COLO668 (cell line): ENCODE measurements around the gene PTPRC.

Experiments
- DNase-seq: peaks from one replicate; lab custom pipeline; 2025; ENCODE audit not compliant: unreplicated experiment; lab: John Stamatoyannopoulos, UW

Gene PTPRC

DNA sequence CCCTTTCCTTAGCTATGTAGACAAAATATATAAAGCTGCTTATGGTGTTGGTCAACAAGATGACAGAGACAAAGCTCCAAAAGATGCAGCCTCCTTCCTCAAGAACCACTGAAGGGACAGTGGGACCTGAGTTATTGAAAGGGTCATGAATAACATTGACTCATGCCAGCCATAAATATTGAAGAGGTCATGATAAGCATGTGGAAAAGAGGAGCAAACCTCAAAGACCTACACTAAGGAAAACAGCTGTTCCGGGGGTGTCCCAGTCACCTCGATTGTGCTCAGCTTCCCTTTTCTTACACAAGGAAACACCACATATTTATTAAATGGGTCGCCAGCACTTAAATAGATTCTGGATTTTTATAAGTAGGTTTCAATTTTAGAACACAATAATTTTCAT lies 112.9 kb downstream of the PTPRC start:
- no peak for DNase-seq

DNA sequence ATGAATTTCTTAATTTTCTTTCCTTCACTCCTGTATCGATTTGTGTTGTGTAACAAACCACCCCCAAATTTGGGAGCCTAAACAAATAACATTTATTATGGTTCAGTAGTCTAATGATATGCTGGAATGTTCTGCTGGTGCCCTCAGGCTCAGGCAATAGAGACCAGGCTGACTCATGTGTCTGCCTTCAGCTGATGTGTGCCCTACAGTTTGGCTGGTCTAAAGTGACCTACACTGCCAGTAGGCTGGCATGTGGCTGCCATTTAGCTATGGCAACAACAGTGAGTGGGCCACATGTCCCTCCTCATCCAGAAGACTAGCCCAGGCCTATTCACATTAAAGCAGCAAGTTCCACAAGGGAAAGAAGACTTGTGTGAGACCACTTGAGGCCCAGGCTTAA lies 115.8 kb downstream of the PTPRC start:
- DNase-seq: no peak

DNA sequence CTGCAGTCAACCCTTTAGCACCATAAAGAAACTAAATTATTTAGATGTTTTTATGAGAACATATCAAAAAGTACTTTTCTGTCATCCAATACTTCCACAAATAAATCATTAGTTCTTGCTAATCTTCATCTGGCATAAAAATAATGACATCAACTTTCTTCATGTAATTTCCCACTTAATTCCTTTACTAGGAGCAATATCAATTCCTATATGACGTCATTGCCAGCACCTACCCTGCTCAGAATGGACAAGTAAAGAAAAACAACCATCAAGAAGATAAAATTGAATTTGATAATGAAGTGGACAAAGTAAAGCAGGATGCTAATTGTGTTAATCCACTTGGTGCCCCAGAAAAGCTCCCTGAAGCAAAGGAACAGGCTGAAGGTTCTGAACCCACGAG lies 116.9 kb downstream of the PTPRC start:
- DNase-seq: no peak

DNA sequence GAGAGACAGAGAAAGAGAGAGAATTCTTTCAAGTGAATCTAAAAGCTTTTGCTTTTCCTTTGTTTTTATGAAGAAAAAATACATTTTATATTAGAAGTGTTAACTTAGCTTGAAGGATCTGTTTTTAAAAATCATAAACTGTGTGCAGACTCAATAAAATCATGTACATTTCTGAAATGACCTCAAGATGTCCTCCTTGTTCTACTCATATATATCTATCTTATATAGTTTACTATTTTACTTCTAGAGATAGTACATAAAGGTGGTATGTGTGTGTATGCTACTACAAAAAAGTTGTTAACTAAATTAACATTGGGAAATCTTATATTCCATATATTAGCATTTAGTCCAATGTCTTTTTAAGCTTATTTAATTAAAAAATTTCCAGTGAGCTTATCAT lies 117.6 kb downstream of the PTPRC start:
- DNase-seq: no peak

DNA sequence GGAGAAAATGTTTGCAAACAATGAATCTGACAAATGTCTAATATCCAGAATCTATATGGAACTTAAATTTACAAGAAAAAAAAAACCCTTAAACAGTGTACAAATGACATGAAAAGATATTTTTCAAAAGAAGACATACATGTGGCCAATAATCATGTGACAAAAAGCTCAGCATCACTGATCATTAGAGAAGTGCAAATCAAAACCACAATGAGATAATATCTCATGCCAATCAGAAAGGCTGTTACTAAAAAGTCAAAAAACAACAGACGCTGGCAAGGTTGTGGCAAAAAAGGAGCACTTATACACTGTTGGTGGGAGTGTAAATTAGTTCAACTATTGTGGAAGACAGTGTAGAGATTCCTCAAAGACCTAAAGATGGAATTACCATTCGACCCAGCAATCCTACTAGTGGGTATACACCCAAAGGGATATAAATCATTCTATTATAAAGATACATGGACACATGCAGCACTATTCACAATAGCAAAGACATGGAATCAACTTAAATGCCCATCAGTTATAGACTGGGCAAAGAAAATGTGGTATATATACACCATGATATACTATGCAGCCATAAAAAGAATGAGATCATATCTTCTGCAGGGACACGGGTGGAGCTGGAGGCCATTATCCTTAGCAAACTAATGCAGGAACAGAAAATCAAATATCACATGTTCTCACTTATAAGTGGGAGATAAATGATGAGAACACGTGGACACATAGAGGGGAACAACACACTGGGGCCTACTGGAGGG lies 123.2 kb downstream of the PTPRC start:
- DNase-seq: no peak

DNA sequence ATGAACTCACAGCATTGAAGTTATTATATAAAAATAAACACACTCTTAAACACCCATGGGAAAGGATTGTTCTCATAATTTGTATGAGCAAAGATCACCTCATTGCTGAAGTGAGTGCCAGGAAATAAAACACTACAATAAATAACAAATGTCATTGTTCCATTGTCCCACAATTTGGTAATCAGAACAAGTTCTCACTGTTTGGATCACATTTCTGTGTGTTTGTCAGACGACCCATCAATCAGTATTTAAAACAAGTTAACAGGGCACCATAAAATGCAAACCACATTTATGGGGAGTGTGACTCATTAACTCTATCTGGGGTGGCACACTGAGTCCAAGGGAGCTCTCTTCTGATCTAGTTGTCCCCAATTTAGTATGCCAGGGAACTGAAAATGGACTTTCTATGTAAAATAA lies 124.5 kb downstream of the PTPRC start:
- peak; percentile 18 for DNase-seq

DNA sequence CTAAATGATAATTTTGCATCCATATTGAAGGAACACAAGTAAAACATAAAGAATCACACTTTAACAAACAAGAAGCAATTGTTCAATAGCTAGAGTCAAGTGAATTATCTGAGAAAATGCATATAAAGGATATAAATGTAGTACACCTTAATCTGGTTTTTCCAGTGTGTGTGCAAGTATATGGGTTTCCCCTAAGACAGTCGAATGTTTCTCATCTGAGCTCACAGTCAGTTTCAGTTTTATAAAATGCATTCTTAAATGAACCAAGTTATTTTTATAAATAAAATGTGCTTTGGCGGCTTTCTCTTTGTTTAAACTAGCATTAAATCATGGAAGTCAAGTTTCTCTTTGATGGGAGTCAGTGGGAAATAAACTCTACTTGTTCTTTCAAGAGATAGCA lies 125.9 kb downstream of the PTPRC start:
- DNase-seq: no peak

DNA sequence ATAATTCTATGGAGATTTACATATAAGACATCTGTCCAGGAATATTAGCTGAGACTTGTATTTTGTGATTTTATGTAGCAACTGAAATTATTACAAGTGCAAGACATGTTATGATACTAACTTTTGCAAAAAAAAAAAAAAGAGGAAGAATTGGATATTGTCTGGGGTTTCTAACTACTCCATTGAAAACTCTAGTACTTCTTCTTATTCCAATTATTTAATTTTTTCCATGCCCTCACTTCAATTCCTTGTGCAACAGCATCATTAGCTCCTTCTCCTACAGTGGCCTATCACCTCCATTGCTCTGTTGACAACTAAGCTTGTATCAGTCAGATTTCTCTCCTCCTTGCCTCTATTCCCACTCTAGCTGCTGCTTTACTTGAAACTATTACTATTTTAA lies 126.6 kb downstream of the PTPRC start:
- DNase-seq: no peak

DNA sequence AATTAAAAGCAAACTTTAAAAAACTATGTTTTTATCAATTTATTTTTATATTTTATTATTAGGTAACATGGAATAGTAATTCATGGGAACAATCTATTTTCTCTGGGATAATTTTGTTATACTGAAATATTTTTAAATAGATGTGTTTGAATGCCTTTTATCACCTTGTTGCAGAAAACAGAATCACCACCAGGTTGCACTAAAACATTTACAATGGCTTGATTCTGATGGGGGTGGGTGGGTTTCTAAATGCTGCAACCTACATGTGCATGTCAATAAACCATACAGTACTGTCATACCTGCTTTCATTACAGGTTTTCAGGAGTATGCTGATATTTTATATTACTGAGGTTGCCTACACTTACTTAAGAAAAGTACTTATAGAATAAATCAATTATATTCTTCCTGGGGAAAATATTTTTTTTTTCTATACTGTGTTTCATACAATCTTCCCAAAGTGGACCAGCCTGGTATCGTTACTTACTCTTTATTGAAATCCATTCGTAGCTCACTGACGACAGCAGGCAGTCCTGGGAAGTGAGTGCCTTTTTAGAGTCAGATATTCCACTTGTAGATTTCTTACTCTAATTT lies 132.8 kb downstream of the PTPRC start:
- DNase-seq: peak; percentile 10

DNA sequence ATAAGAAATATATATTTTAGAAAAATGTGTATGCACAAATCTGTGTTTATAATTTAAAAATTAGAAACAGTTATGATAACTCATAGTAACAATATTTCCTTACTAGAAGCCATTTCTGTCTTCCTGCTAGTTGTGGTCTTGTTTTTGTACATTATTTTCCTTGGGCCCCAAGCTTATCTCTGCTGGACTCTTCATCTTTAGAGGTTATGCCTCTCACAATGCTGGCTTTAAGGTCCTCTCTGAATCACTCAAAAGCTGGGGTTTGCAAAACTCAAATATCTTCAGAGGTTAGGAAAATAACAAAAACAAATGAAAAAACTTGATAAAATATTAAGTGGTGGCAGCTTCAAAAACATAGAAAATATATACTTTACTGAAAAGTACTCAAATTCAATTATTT lies 133.8 kb downstream of the PTPRC start:
- DNase-seq: no peak

DNA sequence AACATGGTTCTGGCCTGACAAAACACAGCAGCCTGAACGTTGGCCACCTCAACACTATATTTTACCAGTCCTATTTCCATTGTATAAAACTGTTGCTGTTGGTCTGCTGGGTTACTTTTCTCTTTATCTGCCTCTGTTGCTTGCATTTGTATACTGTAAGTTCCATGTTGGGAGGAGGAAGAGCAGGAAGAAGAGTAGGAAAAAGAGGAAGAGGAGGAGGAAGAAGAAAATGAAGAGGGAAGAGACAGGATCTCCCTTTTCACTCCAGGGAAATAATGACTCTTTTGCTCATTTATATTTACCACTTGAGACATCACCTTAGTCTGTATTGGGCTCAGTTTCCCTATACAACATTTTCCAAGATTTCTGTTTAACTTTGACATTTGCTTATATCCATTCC lies 134.2 kb downstream of the PTPRC start:
- DNase-seq: no peak

DNA sequence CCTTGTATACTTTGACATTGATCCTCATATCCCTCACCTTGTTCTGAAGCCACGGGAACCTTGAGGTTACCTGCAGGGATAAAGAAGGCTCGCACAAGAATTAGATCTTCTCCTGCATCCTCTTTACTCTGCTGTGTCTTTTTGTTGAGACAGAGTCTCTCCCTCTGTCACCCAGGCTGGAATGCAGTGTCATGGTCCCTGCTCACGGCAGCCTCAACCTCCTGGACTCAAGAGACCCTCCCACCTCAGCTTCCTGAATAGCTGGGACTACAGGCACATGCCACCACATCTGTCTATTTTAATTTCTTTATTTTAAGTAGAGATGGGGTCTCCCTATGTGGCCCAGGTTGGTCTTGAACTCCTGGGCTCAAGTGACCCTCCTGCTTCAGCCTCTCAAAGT lies 134.7 kb downstream of the PTPRC start:
- DNase-seq: no peak

DNA sequence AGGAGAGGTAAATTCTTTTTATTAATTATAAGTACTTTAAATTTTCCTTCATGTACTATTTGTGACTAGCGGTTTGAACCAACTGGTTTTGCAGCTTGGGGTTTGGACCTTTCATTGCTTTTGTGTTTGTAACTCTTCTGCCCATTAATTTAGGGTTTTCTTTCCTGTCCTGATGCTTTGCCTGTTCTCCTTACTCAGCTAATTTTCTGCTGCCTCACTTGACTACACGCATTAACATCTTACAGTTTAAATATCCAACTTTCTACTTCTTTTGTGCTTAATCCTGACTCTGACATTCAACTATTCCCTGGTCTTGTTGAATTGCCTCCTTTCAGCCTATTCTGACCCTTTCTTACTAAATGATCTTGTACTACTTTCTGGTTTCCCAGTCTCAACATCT lies 135.6 kb downstream of the PTPRC start:
- DNase-seq: no peak

DNA sequence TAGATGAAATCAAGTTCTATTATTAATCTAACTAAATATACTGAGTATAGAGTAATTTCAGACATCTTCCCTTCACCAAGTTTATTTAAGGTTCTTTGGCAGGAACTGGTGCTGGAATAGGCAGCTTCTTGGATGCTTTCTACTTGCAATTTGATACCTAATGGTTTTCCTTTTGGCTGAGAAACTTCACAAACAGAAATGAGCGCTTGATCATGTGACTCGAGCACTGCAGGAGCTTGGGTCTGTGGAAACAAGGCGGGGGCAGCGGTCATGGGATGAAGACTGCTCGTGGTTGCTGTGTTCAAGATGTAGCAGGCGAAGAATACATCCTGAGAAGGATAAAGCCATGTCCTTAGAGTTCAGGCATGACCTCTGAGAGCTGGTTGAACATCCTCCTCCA lies 136.8 kb downstream of the PTPRC start:
- DNase-seq: no peak

DNA sequence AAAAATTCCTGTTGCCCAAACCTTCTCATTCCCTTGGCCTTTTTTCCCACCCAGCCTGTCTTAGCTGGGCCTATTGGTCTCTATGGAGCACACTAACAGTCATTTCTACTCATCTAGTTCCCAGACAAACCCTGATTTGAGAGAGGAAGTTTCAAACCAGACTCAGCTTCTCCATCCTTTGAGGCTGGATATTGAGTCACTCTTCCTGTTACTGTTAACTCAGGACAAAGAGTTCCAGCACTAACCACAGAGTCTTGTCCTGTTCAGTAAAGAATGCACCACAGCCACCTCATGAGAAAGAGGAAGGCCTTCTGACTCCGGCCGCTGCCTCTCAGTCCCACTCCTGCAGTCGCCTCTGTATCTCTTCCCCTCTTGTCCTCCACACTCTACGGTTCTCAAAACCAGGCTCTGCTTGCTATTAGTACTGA lies 137.8 kb downstream of the PTPRC start:
- no peak for DNase-seq

DNA sequence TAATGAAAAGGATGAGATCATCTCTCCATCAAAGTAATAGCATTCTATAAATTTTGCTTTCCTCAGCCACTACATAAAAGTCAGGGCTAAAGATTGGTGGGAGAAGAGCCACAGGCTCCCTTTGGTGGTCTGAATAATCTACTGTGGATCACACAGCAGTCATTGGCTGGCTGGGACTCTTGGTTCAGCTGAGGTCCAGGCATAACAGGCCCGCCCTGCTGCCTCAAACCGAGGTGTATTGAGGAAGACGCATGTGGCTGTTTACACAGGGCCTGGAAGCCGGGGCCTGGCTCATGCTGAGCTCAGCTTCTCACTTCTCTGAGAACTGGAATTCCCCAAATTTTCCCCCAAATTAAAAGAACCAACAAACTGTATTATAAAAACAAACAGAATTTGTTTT lies 139.2 kb downstream of the PTPRC start:
- no peak for DNase-seq

DNA sequence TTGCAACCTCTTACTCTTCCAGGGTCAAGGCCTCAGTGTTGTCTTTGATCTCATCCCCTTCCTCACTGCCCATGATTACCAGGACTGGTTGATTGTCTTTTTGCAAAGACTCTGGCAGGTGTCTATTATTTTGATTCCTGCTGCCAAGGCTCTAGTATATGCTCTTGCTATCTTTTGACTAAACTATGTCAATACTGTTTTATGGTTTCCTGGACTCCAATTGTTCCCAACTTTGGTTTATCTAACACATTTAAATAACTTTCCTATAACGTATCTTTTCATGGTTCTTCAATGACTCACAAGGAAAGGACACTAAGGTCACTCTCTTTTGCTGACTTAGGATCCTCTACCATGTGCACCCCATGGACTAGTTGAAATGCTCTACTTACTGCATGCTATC lies 141.5 kb downstream of the PTPRC start:
- DNase-seq: no peak

DNA sequence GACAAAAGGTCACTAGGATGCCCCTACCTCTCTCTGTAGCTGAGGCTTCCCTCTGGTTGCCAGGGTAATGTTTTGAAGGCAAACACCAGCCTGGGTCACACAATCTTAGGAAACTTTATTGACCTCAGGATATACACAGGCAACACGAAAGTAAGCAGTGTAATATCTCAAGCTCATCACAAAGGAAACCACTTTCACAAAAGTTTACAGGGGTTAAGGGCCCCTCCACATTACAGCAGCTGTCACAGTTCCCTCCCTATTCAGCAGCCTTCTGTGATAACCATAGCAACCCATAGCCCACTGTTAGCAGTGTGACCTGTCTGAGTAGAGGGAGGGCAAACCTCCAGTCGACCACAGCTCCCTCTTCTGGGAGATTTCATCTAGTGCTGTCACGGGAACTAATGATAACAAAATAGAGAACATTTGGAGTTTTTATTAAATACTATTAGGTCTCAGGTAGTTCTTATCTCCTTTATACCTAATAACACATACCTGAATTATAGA lies 149.8 kb downstream of the PTPRC start:
- no peak for DNase-seq

DNA sequence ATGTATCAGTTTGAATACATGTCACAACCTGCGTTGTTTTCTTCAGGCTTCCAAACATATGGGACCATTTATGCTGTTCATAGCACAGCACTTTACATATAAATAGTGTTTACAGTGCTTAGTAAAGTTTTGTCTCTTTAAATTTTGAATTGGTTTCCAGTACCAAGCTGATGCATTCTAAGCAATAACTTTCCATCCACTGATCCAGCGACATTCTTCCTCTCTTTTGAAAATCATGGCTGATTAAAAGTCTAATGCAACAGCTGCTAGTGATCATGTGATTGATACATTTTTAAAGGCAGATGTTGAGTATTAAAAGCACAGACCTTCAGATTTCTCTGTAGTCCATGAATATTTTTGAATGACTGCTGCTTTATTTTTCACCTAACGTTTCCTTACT lies 154.9 kb downstream of the PTPRC start:
- no peak for DNase-seq

DNA sequence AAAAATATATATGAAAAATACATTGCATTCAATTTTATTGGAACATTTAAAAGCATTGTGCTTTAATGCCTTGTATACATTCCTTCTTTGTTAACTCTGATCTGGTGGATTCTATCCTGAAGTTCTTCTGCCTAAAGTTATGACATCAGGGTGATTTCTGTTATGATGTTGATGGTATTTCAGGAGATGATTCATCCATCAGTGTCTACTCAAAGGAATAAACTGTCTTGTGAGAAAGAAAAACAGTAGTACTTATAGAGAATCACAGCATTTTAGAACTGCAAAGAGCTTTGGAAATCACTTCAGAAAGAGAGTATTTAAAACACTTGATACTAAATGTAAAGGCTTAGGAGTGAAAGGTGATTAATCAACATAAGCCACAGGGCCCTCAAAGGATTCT lies 155.7 kb downstream of the PTPRC start:
- DNase-seq: no peak

DNA sequence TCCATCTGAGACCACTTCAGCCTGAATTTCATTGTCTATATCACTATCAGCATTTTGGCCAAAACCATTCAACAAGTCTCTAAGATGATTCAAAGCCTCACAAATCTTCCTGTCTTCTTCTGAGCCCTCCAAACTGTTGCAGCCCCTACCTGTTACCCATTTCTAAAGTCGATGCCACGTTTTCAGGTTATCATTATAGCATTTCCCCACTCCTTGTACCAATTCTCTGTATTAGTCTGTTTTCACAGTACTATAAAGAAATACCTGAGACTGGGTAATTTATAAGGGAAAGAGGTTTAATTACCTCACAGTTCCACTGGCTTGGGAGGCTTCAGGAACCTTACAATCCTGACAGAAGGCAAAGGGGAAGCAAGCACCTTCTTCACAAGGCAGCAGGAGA lies 158.8 kb downstream of the PTPRC start:
- no peak for DNase-seq

DNA sequence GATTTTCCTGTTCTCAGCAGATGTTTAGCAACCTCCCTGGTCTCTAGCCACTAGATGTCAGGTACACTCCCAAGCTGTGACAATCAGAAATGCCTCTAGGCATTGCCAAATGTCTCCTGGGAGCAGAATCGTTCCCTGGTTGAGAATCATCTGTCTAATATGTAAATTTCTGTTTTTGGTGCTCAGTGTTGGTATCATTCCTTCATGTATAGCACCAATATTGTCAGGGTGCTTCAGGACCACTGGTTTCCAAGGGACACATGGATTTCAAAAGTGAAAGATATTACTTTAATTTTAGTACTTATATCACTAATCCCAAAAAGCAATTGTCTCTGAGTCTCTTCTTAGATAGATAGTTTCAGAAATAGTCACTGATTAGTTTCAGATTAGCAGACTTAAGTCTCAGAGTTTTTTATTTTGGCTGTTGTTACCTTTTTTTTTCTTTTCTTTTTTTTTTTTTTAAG lies 160.1 kb downstream of the PTPRC start:
- no peak for DNase-seq
